A673 (cell line): ENCODE measurements around the gene CDH26.

Experiments used
- EZH2 ChIP-seq: fragments of 200-600 bp; sonication (generic); IDR thresholded peaks from 2 replicates; pipeline ENCODE4 v1.6.1; 2017; ENCODE audit warnings: borderline replicate concordance, low read depth, mild to moderate bottlenecking, mixed read lengths, antibody characterized with exemption, low read length; ENCODE audit not compliant: poor library complexity, severe bottlenecking
- TF ChIP-seq, protein P1 (sequence below): fragments of 300-800, 200-600 bp; sonication (generic); conservative IDR thresholded peaks from 2 replicates; pipeline ENCODE4 v1.5.1; 2017; ENCODE audit warnings: low read depth, mild to moderate bottlenecking, antibody characterized with exemption, low read length, moderate library complexity, mixed read lengths

DNA sequence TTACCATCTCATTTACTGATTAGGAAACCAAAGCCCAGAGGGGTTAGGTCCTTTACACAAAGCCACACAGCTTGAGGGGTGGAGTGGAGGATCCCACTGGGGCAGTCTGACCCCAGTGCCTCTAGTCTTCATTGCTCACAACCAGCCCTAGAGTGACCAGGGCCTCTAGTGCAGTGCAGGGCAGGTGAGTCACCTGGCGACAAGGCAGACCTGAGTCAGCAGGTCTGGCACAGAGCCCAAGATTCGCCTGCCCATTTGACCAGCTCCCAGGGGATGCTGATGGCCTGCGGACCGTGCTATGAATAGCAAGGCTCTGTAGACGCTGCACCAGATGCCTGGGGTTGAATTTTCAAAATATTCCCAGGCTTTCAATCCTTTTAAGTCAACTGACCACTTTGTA, 29.9 kb downstream of the CDH26 start:
- TF ChIP-seq, protein P1, sequence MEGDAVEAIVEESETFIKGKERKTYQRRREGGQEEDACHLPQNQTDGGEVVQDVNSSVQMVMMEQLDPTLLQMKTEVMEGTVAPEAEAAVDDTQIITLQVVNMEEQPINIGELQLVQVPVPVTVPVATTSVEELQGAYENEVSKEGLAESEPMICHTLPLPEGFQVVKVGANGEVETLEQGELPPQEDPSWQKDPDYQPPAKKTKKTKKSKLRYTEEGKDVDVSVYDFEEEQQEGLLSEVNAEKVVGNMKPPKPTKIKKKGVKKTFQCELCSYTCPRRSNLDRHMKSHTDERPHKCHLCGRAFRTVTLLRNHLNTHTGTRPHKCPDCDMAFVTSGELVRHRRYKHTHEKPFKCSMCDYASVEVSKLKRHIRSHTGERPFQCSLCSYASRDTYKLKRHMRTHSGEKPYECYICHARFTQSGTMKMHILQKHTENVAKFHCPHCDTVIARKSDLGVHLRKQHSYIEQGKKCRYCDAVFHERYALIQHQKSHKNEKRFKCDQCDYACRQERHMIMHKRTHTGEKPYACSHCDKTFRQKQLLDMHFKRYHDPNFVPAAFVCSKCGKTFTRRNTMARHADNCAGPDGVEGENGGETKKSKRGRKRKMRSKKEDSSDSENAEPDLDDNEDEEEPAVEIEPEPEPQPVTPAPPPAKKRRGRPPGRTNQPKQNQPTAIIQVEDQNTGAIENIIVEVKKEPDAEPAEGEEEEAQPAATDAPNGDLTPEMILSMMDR = no peak
- no peak for TF ChIP-seq EZH2
